Osteocyte (in vitro differentiated cells): ENCODE data around the gene AAGAB. TPM values are rescaled to one million over a fixed set of nuclear protein-coding genes. Genes with fewer than 3 reads are reported as not detected.

Experiments used
- DNase-seq: peaks from one replicate; pipeline ENCODE4 v3.0.0; 2021; ENCODE audit warnings: mixed read lengths; ENCODE audit not compliant: unreplicated experiment; ENCODE audit errors: extremely low spot score
- H3K27ac Mint-ChIP-seq: one replicate; pipeline ENCODE4 v1.8.0; 2021; ENCODE audit warnings: mild to moderate bottlenecking, mixed read lengths; ENCODE audit not compliant: unreplicated experiment
- H3K27me3 Mint-ChIP-seq: one replicate; pipeline ENCODE4 v1.8.0; 2021; ENCODE audit warnings: mixed read lengths; ENCODE audit not compliant: unreplicated experiment
- H3K36me3 Mint-ChIP-seq: one replicate; pipeline ENCODE4 v1.8.0; 2021; ENCODE audit warnings: mixed read lengths; ENCODE audit not compliant: unreplicated experiment
- H3K4me1 Mint-ChIP-seq: one replicate; pipeline ENCODE4 v1.8.0; 2021; ENCODE audit warnings: mixed read lengths; ENCODE audit not compliant: unreplicated experiment
- H3K4me3 Mint-ChIP-seq: one replicate; pipeline ENCODE4 v1.8.0; 2021; ENCODE audit warnings: mild to moderate bottlenecking, moderate library complexity, mixed read lengths; ENCODE audit not compliant: unreplicated experiment
- H3K9me3 Mint-ChIP-seq: one replicate; pipeline ENCODE4 v1.8.0; 2021; ENCODE audit warnings: mixed read lengths; ENCODE audit not compliant: unreplicated experiment
- total RNA-seq: library from RNA; stranded (reverse); gene quantifications from 2 replicates; pipeline ENCODE4 v1.2.1, GENCODE V29; 2021
- TF ChIP-seq, protein P1 (sequence below): fragments of 200-600 bp; sonication (generic); IDR thresholded peaks from 2 replicates; pipeline ENCODE4 v1.5.0; 2021; ENCODE audit warnings: antibody characterized with exemption, mild to moderate bottlenecking, moderate library complexity

The AAGAB gene
- total RNA-seq, 1 donor from 2014 or later, result 32.8 TPM

GRCh38 chr15:67188551-67189218 is 65.8 kb downstream of the AAGAB start:
- no peaks in the 10 kb centered on the region for H3K9me3 Mint-ChIP-seq
- H3K27me3 Mint-ChIP-seq, result no peaks in the 10 kb centered on the region
- H3K36me3 Mint-ChIP-seq, result peaks cover 56% of the 10 kb centered on the region
- TF ChIP-seq, protein P1, sequence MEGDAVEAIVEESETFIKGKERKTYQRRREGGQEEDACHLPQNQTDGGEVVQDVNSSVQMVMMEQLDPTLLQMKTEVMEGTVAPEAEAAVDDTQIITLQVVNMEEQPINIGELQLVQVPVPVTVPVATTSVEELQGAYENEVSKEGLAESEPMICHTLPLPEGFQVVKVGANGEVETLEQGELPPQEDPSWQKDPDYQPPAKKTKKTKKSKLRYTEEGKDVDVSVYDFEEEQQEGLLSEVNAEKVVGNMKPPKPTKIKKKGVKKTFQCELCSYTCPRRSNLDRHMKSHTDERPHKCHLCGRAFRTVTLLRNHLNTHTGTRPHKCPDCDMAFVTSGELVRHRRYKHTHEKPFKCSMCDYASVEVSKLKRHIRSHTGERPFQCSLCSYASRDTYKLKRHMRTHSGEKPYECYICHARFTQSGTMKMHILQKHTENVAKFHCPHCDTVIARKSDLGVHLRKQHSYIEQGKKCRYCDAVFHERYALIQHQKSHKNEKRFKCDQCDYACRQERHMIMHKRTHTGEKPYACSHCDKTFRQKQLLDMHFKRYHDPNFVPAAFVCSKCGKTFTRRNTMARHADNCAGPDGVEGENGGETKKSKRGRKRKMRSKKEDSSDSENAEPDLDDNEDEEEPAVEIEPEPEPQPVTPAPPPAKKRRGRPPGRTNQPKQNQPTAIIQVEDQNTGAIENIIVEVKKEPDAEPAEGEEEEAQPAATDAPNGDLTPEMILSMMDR, result no peak
- peak; percentile 81 for DNase-seq
- H3K27ac Mint-ChIP-seq, result peak overlapping the region; percentile 92
- H3K4me1 Mint-ChIP-seq, result peaks cover 27% of the 10 kb centered on the region
- H3K4me3 Mint-ChIP-seq, result peak overlapping the region; percentile 3

DNA sequence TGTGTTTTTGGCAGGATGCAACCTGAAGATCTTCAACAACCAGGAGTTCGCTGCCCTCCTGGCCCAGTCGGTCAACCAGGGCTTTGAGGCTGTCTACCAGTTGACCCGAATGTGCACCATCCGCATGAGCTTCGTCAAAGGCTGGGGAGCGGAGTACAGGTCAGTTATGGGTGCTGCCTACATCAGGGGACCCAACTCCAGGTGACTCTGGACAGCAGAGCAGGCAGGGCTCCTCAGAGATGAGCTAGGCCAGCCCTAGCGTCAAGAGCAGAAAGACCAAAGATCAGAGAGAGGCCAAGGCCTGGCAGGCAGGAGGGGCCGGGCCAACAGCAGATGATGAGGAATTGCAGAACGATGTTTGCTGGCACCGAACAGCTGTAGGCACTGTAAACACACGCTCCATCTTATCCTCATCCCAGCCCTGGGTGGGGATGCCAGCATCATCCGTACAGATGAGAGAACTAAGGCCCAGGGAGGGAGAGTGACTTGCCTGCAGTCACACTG is 67.1 kb downstream of the AAGAB start:
- H3K27ac Mint-ChIP-seq, result no peak overlapping the region
- no peak for DNase-seq
- H3K4me3 Mint-ChIP-seq, result no peak overlapping the region
- peaks cover 53% of the 10 kb centered on the region for H3K36me3 Mint-ChIP-seq
- peaks cover 26% of the 10 kb centered on the region for H3K4me1 Mint-ChIP-seq
- TF ChIP-seq, protein P1, result no peak
- H3K27me3 Mint-ChIP-seq, result no peaks in the 10 kb centered on the region
- H3K9me3 Mint-ChIP-seq, result no peaks in the 10 kb centered on the region

DNA sequence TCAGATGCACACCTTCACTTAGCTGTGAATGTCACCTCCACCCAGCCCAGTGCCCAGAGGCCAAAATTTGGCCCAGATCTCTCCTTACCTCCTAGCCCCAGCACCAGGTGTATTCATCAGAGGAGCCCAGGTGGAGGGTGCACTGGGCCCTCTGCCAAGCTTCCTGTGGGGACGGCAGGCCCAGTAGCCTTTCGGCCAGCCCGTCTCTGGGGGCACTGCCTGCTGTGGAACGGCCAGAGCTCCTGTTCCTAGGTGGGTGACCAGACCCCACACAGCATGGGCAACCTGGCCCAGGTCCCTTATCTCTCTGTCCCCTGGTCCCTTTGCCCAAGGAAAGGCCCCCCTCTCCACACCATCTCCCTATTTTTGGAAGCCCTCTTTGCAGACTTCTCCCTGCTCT is 67.8 kb downstream of the AAGAB start:
- no peak for DNase-seq
- Mint-ChIP-seq H3K4me1 (peaks cover 24% of the 10 kb centered on the region), H3K27me3 (no peaks in the 10 kb centered on the region), H3K4me3 (no peak overlapping the region), H3K27ac (no peak overlapping the region), H3K36me3 (peaks cover 49% of the 10 kb centered on the region), H3K9me3 (no peaks in the 10 kb centered on the region)
- TF ChIP-seq, protein P1, result no peak

DNA sequence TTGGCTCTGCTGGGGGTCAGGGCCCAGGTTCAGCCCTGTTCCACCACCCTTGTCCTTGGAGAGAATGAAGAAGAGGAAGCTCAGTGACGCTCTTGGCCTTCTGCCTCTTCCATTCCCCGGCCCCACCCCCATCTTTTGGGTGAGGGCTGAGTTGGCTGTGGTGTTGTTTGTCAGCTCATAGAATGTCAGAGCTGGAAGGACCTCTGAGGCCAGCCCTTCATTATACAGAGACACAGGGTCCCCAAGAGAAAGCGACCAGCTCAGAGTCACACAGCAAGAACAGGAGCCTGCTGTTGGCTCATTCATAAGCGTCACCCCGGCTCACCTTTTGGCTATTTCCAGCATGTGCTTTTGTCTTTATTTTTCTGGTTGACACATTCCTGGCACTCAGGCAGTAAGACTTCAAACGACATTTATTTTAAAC is 68.2 kb downstream of the AAGAB start:
- no peak overlapping the region for H3K27ac Mint-ChIP-seq
- DNase-seq, result no peak
- no peaks in the 10 kb centered on the region for H3K9me3 Mint-ChIP-seq
- TF ChIP-seq, protein P1, result no peak
- H3K36me3 Mint-ChIP-seq, result peaks cover 45% of the 10 kb centered on the region
- no peak overlapping the region for H3K4me3 Mint-ChIP-seq
- no peaks in the 10 kb centered on the region for H3K27me3 Mint-ChIP-seq
- peaks cover 24% of the 10 kb centered on the region for H3K4me1 Mint-ChIP-seq

DNA sequence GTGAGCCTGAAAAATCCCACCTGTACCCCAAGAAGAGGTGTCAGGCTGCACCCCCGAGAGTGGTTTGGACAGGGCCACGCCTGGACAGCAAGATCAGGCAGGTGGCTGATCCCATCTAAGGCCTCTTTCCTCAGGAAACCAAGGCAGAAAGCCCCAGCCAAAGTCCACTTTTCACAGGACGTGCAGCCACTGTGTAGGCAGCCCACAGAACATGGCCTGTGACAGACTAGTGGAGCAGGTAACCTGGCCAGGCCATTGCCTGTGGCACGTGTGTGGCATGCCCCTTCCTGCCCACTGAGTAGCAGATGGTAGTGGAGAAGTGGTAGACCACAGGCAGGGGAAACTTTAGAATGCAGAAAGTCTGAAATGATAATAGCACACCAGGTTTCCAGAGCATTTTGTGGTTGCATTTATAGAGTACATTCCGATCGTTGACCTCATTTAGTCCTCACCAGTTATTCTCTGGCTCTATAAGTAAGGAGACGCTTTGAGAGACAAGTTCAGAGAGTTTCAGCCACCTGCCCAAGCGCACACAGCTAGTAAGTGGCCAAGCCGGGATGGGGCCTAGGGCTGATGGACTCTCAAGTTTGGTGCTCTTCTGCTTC is 68.7 kb downstream of the AAGAB start:
- H3K36me3 Mint-ChIP-seq, result peaks cover 41% of the 10 kb centered on the region
- H3K4me3 Mint-ChIP-seq, result no peak overlapping the region
- TF ChIP-seq, protein P1, result no peak
- H3K27ac Mint-ChIP-seq, result no peak overlapping the region
- peaks cover 24% of the 10 kb centered on the region for H3K4me1 Mint-ChIP-seq
- DNase-seq, result no peak
- no peaks in the 10 kb centered on the region for H3K27me3 Mint-ChIP-seq
- H3K9me3 Mint-ChIP-seq, result no peaks in the 10 kb centered on the region
